ENCODE results near the gene PEX13. TPM values are rescaled to one million over a fixed set of nuclear protein-coding genes. Genes with fewer than 3 reads are reported as not detected.

The PEX13 gene
- total RNA-seq, 4 donors from 2014 or later = 13.6 to 30.1 (median 23.2) TPM

GRCh38 chr2:61096438-61096837 lies 78.9 kb downstream of the PEX13 start:
- no peak for DNase-seq (ENCODE audit: low spot score)
- ATAC-seq (ENCODE audit: low FRiP score) = no peak
- no peak for TF ChIP-seq CTCF (IDR thresholded peaks at IDR 0.05)

GRCh38 chr2:61100801-61101200 lies 83.3 kb downstream of the PEX13 start:
- TF ChIP-seq CTCF (IDR thresholded peaks at IDR 0.05) = no peak

More at GRCh38 chr2:61100801-61101200, 83.3 kb downstream of the PEX13 start:
- no peak for ATAC-seq (ENCODE audit: low FRiP score)
- DNase-seq (ENCODE audit: low spot score) = no peak

Small RNAs within 50 kb of the gene (small RNA-seq; reads per million reads assigned to genes)
- gene RNA5SP95 = not detected

Other genes with a start within 250 kb of the PEX13 start
- 100 to 1,000 TPM in 1 of 4 donors, 10 to 100 TPM in 3; 15.5 to 128 (median 22.5) TPM for gene REL, start 136.1 kb upstream of the PEX13 start, total RNA-seq
- 1 to 10 TPM; 2.9 to 6.1 (median 4.7) TPM for gene PUS10, start 535 bp downstream of the PEX13 start, total RNA-seq
- 10 to 100 TPM in 1 of 4 donors, 1 to 10 TPM in 3; 2.6 to 15.0 (median 6.4) TPM for gene SANBR, start 48.2 kb downstream of the PEX13 start, total RNA-seq
- gene C2orf74, start 144.5 kb downstream of the PEX13 start, total RNA-seq = 10 to 100 TPM; 16.1 to 29.9 (median 19.4) TPM